H1 (cell line): ENCODE measurements around the gene AQP6. TPM values are rescaled to one million over a fixed set of nuclear protein-coding genes. Genes with fewer than 3 reads are reported as not detected.

Source experiments
- HDAC6 ChIP-seq: IDR thresholded peaks from one replicate; pipeline ENCODE4 v1.7.1; 2012; ENCODE audit warnings: low read depth, mild to moderate bottlenecking, inconsistent platforms, low read length, moderate library complexity
- JUN ChIP-seq: IDR thresholded peaks from 2 replicates; pipeline ENCODE4 v1.6.1; 2011; ENCODE audit warnings: low read depth, mild to moderate bottlenecking, improper control_type of control experiment, low read length
- RNF2 ChIP-seq: fragments of 200-900, 300-1000 bp; sonication (generic); IDR thresholded peaks from 2 replicates; pipeline ENCODE4 v1.7.1; 2016; ENCODE audit warnings: borderline replicate concordance, low read depth, mild to moderate bottlenecking, antibody characterized with exemption, low read length; ENCODE audit not compliant: poor library complexity, severe bottlenecking; ENCODE audit errors: missing control alignments
- SIX5 ChIP-seq: IDR thresholded peaks from 2 replicates; pipeline ENCODE4 v1.6.1; 2011; ENCODE audit warnings: mild to moderate bottlenecking, low read depth, low read length
- TAF7 ChIP-seq: optimal IDR thresholded peaks from 2 replicates; pipeline ENCODE3; 2011; ENCODE audit warnings: low read depth, mild to moderate bottlenecking, inconsistent platforms, low read length, moderate library complexity, borderline replicate concordance
- TCF12 ChIP-seq: IDR thresholded peaks from 2 replicates; pipeline ENCODE4 v1.6.1; 2011; ENCODE audit warnings: low read depth, mild to moderate bottlenecking, low read length
- polyA plus RNA-seq, 7 experiments: library from polyadenylated mRNA; depleted of rRNA in 3 of 7; stranded (reverse) in 5 of 7; unstranded in 2 of 7; fragments of >200 nt in 5 of 7; fragments of 200-250 nt in 2 of 7; gene quantifications; 1 replicate in 5 of 7; 2 replicates in 1 of 7; 4 replicates in 1 of 7; pipeline versions ENCODE4 v1.2.1 to v1.2.3, GENCODE V29; 2011 to 2013; ENCODE audit warnings: missing spikeins in 2 of 7, mixed read lengths in 2 of 7
- total RNA-seq: library from RNA; stranded (reverse); fragmentation: NEBNext Ultra II Directional; extraction: Animal tissue kit (Norgen Biotek cat#: 25700); gene quantifications from 2 replicates; pipeline ENCODE4 v1.2.1, GENCODE V29; 2021
- TF ChIP-seq, protein P1 (sequence below): fragments of 300-600 bp; sonication (generic); IDR thresholded peaks from 2 replicates; pipeline ENCODE4 v1.7.1; 2012; ENCODE audit warnings: low read length, moderate library complexity, mild to moderate bottlenecking, inconsistent platforms; ENCODE audit not compliant: insufficient replicate concordance

AQP6 gene
- total and polyA plus RNA-seq, 2 of the 8 experiments (the other 6 are each of a cell fraction or from before 2014, with no cell fraction given): 0.03 to 0.17 TPM

DNA sequence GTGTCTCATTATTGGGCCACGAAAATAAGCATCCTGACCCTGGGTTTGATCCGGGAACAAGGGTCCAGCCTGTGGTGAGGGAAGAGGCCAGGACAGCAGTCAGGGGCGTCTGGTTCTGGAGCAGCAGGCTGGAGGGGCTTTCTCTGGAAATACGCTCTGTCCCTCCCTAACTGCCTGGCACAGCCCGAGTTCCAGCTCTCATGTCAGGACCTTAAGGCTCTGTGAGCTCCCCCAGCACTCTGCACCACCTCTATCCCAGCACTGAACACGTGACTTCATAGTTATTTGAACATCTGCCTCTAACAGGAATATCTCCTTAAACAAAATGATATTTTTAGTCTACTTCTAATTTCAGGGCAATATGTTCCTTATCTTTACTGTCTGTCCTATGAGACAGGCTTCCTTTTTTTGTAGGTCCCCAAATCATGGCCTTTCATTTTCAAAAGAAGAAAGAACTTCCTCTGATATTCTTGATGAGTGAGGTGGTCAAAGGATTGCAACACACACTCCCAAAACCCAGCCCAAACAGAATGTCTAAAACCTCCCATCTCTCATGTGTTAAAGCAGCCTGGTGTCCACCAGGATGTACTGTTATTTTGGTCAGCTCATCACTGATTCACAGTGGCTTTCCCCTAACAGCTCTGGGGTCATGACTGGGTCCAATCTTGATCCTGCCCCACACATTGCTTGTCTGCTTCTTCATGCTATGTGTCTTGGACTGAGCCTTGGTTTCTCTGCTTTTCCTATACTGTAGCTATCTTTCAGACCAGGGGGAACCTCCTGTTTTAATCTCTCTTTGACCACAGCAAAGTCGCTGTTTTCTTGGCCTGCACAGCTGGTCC is 9.7 kb downstream of the AQP6 start (continued):
- TF ChIP-seq, protein P1, sequence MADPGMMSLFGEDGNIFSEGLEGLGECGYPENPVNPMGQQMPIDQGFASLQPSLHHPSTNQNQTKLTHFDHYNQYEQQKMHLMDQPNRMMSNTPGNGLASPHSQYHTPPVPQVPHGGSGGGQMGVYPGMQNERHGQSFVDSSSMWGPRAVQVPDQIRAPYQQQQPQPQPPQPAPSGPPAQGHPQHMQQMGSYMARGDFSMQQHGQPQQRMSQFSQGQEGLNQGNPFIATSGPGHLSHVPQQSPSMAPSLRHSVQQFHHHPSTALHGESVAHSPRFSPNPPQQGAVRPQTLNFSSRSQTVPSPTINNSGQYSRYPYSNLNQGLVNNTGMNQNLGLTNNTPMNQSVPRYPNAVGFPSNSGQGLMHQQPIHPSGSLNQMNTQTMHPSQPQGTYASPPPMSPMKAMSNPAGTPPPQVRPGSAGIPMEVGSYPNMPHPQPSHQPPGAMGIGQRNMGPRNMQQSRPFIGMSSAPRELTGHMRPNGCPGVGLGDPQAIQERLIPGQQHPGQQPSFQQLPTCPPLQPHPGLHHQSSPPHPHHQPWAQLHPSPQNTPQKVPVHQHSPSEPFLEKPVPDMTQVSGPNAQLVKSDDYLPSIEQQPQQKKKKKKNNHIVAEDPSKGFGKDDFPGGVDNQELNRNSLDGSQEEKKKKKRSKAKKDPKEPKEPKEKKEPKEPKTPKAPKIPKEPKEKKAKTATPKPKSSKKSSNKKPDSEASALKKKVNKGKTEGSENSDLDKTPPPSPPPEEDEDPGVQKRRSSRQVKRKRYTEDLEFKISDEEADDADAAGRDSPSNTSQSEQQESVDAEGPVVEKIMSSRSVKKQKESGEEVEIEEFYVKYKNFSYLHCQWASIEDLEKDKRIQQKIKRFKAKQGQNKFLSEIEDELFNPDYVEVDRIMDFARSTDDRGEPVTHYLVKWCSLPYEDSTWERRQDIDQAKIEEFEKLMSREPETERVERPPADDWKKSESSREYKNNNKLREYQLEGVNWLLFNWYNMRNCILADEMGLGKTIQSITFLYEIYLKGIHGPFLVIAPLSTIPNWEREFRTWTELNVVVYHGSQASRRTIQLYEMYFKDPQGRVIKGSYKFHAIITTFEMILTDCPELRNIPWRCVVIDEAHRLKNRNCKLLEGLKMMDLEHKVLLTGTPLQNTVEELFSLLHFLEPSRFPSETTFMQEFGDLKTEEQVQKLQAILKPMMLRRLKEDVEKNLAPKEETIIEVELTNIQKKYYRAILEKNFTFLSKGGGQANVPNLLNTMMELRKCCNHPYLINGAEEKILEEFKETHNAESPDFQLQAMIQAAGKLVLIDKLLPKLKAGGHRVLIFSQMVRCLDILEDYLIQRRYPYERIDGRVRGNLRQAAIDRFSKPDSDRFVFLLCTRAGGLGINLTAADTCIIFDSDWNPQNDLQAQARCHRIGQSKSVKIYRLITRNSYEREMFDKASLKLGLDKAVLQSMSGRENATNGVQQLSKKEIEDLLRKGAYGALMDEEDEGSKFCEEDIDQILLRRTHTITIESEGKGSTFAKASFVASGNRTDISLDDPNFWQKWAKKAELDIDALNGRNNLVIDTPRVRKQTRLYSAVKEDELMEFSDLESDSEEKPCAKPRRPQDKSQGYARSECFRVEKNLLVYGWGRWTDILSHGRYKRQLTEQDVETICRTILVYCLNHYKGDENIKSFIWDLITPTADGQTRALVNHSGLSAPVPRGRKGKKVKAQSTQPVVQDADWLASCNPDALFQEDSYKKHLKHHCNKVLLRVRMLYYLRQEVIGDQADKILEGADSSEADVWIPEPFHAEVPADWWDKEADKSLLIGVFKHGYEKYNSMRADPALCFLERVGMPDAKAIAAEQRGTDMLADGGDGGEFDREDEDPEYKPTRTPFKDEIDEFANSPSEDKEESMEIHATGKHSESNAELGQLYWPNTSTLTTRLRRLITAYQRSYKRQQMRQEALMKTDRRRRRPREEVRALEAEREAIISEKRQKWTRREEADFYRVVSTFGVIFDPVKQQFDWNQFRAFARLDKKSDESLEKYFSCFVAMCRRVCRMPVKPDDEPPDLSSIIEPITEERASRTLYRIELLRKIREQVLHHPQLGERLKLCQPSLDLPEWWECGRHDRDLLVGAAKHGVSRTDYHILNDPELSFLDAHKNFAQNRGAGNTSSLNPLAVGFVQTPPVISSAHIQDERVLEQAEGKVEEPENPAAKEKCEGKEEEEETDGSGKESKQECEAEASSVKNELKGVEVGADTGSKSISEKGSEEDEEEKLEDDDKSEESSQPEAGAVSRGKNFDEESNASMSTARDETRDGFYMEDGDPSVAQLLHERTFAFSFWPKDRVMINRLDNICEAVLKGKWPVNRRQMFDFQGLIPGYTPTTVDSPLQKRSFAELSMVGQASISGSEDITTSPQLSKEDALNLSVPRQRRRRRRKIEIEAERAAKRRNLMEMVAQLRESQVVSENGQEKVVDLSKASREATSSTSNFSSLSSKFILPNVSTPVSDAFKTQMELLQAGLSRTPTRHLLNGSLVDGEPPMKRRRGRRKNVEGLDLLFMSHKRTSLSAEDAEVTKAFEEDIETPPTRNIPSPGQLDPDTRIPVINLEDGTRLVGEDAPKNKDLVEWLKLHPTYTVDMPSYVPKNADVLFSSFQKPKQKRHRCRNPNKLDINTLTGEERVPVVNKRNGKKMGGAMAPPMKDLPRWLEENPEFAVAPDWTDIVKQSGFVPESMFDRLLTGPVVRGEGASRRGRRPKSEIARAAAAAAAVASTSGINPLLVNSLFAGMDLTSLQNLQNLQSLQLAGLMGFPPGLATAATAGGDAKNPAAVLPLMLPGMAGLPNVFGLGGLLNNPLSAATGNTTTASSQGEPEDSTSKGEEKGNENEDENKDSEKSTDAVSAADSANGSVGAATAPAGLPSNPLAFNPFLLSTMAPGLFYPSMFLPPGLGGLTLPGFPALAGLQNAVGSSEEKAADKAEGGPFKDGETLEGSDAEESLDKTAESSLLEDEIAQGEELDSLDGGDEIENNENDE: no peak
- TF ChIP-seq JUN: no peak
- TF ChIP-seq RNF2: no peak
- no peak for TF ChIP-seq SIX5
- TF ChIP-seq TCF12: no peak
- TF ChIP-seq TAF7: no peak
- TF ChIP-seq HDAC6: no peak
